Measurements from ENCODE around the gene GDF2.

GDF2 gene

GRCh38 chr10:47322300-47323061 is at the start of gene GDF2:
Gene GDF2 (plus strand): TSS chr10:47322454. CDS start chr10:47322669, 215 bp downstream.
- TF ChIP-seq CTCF (conservative IDR thresholded peaks at IDR 0.05; ENCODE audit: low read length) = no peak
- no peak within 1 kb of the TSS for H3K4me3 ChIP-seq (ENCODE audit: low read length)
- DNase-seq (ENCODE audit: low read depth) = no peak

GRCh38 chr10:47276071-47276470 is 46.2 kb upstream of the GDF2 start:
- no peak for DNase-seq (ENCODE audit: low read depth)
- no peak overlapping the region for H3K4me3 ChIP-seq (ENCODE audit: low read length)
- TF ChIP-seq CTCF (conservative IDR thresholded peaks at IDR 0.05; ENCODE audit: low read length) = no peak

- no peak overlapping the region for H3K4me3 ChIP-seq (ENCODE audit: low read length)
- no peak for TF ChIP-seq CTCF (conservative IDR thresholded peaks at IDR 0.05; ENCODE audit: low read length)
- no peak for DNase-seq (ENCODE audit: low read depth)
Measured at GRCh38 chr10:47276576-47277351, 45.5 kb upstream of the GDF2 start.

- DNase-seq (ENCODE audit: low read depth) = no peak
- H3K4me3 ChIP-seq (ENCODE audit: low read length) = no peak overlapping the region
- TF ChIP-seq CTCF (conservative IDR thresholded peaks at IDR 0.05; ENCODE audit: low read length) = no peak
Measured at GRCh38 chr10:47277352-47278151, 44.7 kb upstream of the GDF2 start.

GRCh38 chr10:47278152-47278473 is 44.1 kb upstream of the GDF2 start:
- no peak for TF ChIP-seq CTCF (conservative IDR thresholded peaks at IDR 0.05; ENCODE audit: low read length)
- DNase-seq (ENCODE audit: low read depth) = no peak
- H3K4me3 ChIP-seq (ENCODE audit: low read length) = no peak overlapping the region

- DNase-seq (ENCODE audit: low read depth) = no peak
- no peak overlapping the region for H3K4me3 ChIP-seq (ENCODE audit: low read length)
- no peak for TF ChIP-seq CTCF (conservative IDR thresholded peaks at IDR 0.05; ENCODE audit: low read length)
Measured at GRCh38 chr10:47278720-47279119, 43.5 kb upstream of the GDF2 start.

Measured in AG10803 (cell line).